Suppressor macrophage (primary cell): Measurements from ENCODE around the gene PARD3.

Source experiments
- DNase-seq, 4 experiments: peaks; one replicate each; pipeline ENCODE4 v3.0.0-alpha.2; 2020 to 2022

Gene PARD3

GRCh38 chr10:34147641-34148304 is 667.3 kb downstream of the PARD3 start:
- DNase-seq = no peak

GRCh38 chr10:34145715-34146114 is 669.4 kb downstream of the PARD3 start:
- DNase-seq = no peak

GRCh38 chr10:34143466-34143865 is 671.6 kb downstream of the PARD3 start:
- no peak for DNase-seq

GRCh38 chr10:34141032-34141680 is 673.9 kb downstream of the PARD3 start:
- DNase-seq = no peak

- peak in 1 of 4 experiments; percentile 9 for DNase-seq
These were observed 675.5 kb downstream of the PARD3 start for GRCh38 chr10:34139559-34139958.

- no peak for DNase-seq
These were observed 677.1 kb downstream of the PARD3 start for GRCh38 chr10:34137955-34138354.

GRCh38 chr10:34137201-34137600 is 677.9 kb downstream of the PARD3 start:
- DNase-seq = no peak

- no peak for DNase-seq
These were observed 679.6 kb downstream of the PARD3 start for GRCh38 chr10:34135515-34135914.

GRCh38 chr10:34134602-34135001 is 680.5 kb downstream of the PARD3 start:
- DNase-seq = no peak

- DNase-seq = no peak
These were observed 681.7 kb downstream of the PARD3 start for GRCh38 chr10:34133406-34133805.

- DNase-seq = no peak
These were observed 683.9 kb downstream of the PARD3 start for GRCh38 chr10:34131152-34131551.

GRCh38 chr10:34127676-34128075 is 687.4 kb downstream of the PARD3 start:
- DNase-seq = no peak

- DNase-seq = no peak
These were observed 688.5 kb downstream of the PARD3 start for GRCh38 chr10:34126371-34127151.

- DNase-seq = no peak
These were observed 689.4 kb downstream of the PARD3 start for GRCh38 chr10:34125702-34126101.

- no peak for DNase-seq
These were observed 690.5 kb downstream of the PARD3 start for GRCh38 chr10:34124522-34125035.

GRCh38 chr10:34121781-34122622 is 693.1 kb downstream of the PARD3 start:
- DNase-seq = no peak

GRCh38 chr10:34121125-34121753 is 693.9 kb downstream of the PARD3 start:
- no peak for DNase-seq

GRCh38 chr10:34119456-34119855 is 695.6 kb downstream of the PARD3 start:
- DNase-seq = no peak

- no peak for DNase-seq
These were observed 698.3 kb downstream of the PARD3 start for GRCh38 chr10:34116681-34117271.

- DNase-seq = no peak
These were observed 698.9 kb downstream of the PARD3 start for GRCh38 chr10:34116220-34116641.

- no peak for DNase-seq
These were observed 700.2 kb downstream of the PARD3 start for GRCh38 chr10:34114914-34115313.
